Panc1 (cell line): ENCODE data around the gene BMAL1. TPM values are rescaled to one million over a fixed set of nuclear protein-coding genes. Genes with fewer than 3 reads are reported as not detected.

Experiments used
- ATAC-seq: fragments of 200-7000 bp; cut with Tn5 transposase; 2 replicates; pipeline ENCODE4 v1.9.1; 2020; ENCODE audit warnings: mild to moderate bottlenecking, moderate library complexity
- BruUV-seq: library from RNA; stranded (reverse); fragments of 400-500 nt; replicated peaks from 2 replicates; lab custom pipeline; 2021; lab: Mats Ljungman, UMichigan
- CTCF ChIA-PET: fragments of 300-600 bp; sonication (Branson Sonifier 250); formaldehyde crosslinking; loops from one replicate; lab custom pipeline; 2022; ENCODE audit warnings: antibody characterized with exemption; lab: Charles Lee
- POLR2A ChIA-PET: fragments of 300-600 bp; sonication (Branson Sonifier 250); formaldehyde crosslinking; loops from one replicate; lab custom pipeline; 2022; ENCODE audit warnings: antibody characterized with exemption; lab: Charles Lee
- DNase-seq: peaks from one replicate; pipeline ENCODE4 v3.0.0-alpha.2; 2010; ENCODE audit warnings: low read depth, low spot score
- H3K27ac ChIP-seq: 2 replicates; pipeline ENCODE4 v1.5.1; 2011; ENCODE audit warnings: mild to moderate bottlenecking, low read length, inconsistent platforms
- H3K27me3 ChIP-seq: fragments of 200-500 bp; sonication (Bioruptor generic); 2 replicates; pipeline ENCODE4 v1.6.0; 2014; ENCODE audit warnings: low read length, inconsistent platforms; ENCODE audit not compliant: control insufficient read depth, insufficient read depth
- H3K36me3 ChIP-seq: fragments of 200-500 bp; sonication (Bioruptor generic); 2 replicates; pipeline ENCODE4 v1.5.1; 2014; ENCODE audit warnings: inconsistent platforms, mild to moderate bottlenecking, low read length, moderate library complexity; ENCODE audit not compliant: control insufficient read depth, insufficient read depth
- H3K4me1 ChIP-seq: 2 replicates; pipeline ENCODE4 v1.5.1; 2011; ENCODE audit warnings: inconsistent platforms, mild to moderate bottlenecking, low read length, moderate library complexity; ENCODE audit not compliant: control insufficient read depth, insufficient read depth
- H3K4me3 ChIP-seq, 2 experiments: 2 replicates each; pipeline ENCODE4 v1.5.1; 2011 to 2012; ENCODE audit warnings: low read depth in 2 of 2, low read length in 2 of 2, mild to moderate bottlenecking in 2 of 2, inconsistent platforms in 1 of 2, moderate library complexity in 1 of 2
- H3K9me3 ChIP-seq: fragments of 200-500 bp; sonication (Bioruptor generic); 2 replicates; pipeline ENCODE4 v1.5.1; 2014; ENCODE audit warnings: low read depth, mild to moderate bottlenecking, inconsistent platforms, low read length, moderate library complexity; ENCODE audit not compliant: control insufficient read depth, insufficient read depth
- CTCF ChIP-seq: fragments of 450-650 bp; IDR thresholded peaks from 2 replicates; pipeline ENCODE4 v1.5.1; 2017; ENCODE audit warnings: mild to moderate bottlenecking
- POLR2AphosphoS5 ChIP-seq: IDR thresholded peaks from 2 replicates; pipeline ENCODE4 v1.6.1; 2012; ENCODE audit warnings: mild to moderate bottlenecking, low read depth, low read length, moderate library complexity
- REST ChIP-seq, 2 experiments: IDR thresholded peaks; 2 replicates each; pipeline ENCODE4 v1.6.1; 2011 to 2012; ENCODE audit warnings: low read depth in 2 of 2, control low read depth in 1 of 2, low read length in 1 of 2, mild to moderate bottlenecking in 1 of 2, moderate library complexity in 1 of 2; ENCODE audit not compliant: insufficient read depth in 1 of 2
- SIN3A ChIP-seq: IDR thresholded peaks from 2 replicates; pipeline ENCODE4 v1.6.1; 2012; ENCODE audit warnings: low read depth, mild to moderate bottlenecking, low read length, moderate library complexity, borderline replicate concordance; ENCODE audit not compliant: insufficient read depth
- TCF7L2 ChIP-seq: IDR thresholded peaks from 2 replicates; pipeline ENCODE4 v1.6.1; 2011; ENCODE audit warnings: mild to moderate bottlenecking, low read depth, low read length, inconsistent platforms
- in situ Hi-C: cut with HindIII; loops from 2 replicates; pipeline ENCODE4 v1.10.0; 2016; ENCODE audit warnings: low sequenced_read_pairs, low pct_unique_long_range_greater_than_20kb
- intact Hi-C: fragments of 100-400 bp; cut with micrococcal nuclease; formaldehyde crosslinking; loops from one replicate; pipeline ENCODE4 v1.10.0; 2022; ENCODE audit not compliant: unreplicated experiment
- total RNA-seq: library from RNA; stranded (reverse); gene quantifications from one replicate; pipeline ENCODE4 v1.2.1, GENCODE V29; 2021; ENCODE audit not compliant: unreplicated experiment

Gene BMAL1
- total RNA-seq, 1 experiment from 2014 or later, result 9.3 TPM

- H3K4me1 ChIP-seq, result no peaks in the 10 kb centered on the region
- POLR2A ChIA-PET, result no interaction called here
- in situ Hi-C loops, result no loop called here
- no peak overlapping the region for H3K27ac ChIP-seq
- no peak for DNase-seq
- no peaks in the 10 kb centered on the region for H3K27me3 ChIP-seq
- BruUV-seq, result no TSS peak
- H3K36me3 ChIP-seq, result no peaks in the 10 kb centered on the region
- intact Hi-C loops, result no loop called here
- no peak overlapping the region for H3K4me3 ChIP-seq
- ATAC-seq, result no peak
- TF ChIP-seq POLR2AphosphoS5 (no peak), CTCF (no peak), REST (IDR thresholded peaks at IDR 0.05; ENCODE audit: insufficient read depth in 1 of 2, low read depth in 2 of 2, low read length in 1 of 2) (no peak), TCF7L2 (no peak), SIN3A (no peak)
- no peaks in the 10 kb centered on the region for H3K9me3 ChIP-seq
- CTCF ChIA-PET, result interaction anchor here (3.3 kb wide), 1 partner anchor 136 kb away, joined by 13 read pairs; no protein-coding TSS in a partner anchor
Observed at GRCh38 chr11:13346470-13346869, 68.9 kb downstream of the BMAL1 start.

GRCh38 chr11:13347901-13348300, 70.3 kb downstream of the BMAL1 start:
- intact Hi-C loops, result no loop called here
- no peak for ATAC-seq

More at GRCh38 chr11:13347901-13348300, 70.3 kb downstream of the BMAL1 start:
- H3K36me3 ChIP-seq, result no peaks in the 10 kb centered on the region
- H3K4me3 ChIP-seq, result no peak overlapping the region
- H3K9me3 ChIP-seq, result no peaks in the 10 kb centered on the region
- no TSS peak for BruUV-seq
- H3K4me1 ChIP-seq, result no peaks in the 10 kb centered on the region
- H3K27me3 ChIP-seq, result no peaks in the 10 kb centered on the region
- ChIA-PET POLR2A (no interaction called here), CTCF (no interaction called here)
- no peak overlapping the region for H3K27ac ChIP-seq
- DNase-seq, result no peak
- in situ Hi-C loops, result no loop called here
- no peak for TF ChIP-seq CTCF
- no peak for TF ChIP-seq POLR2AphosphoS5
- no peak for TF ChIP-seq REST (IDR thresholded peaks at IDR 0.05; ENCODE audit: insufficient read depth in 1 of 2, low read depth in 2 of 2, low read length in 1 of 2)
- no peak for TF ChIP-seq TCF7L2
- TF ChIP-seq SIN3A, result no peak
